ENCODE measurements around the gene LEMD1.

LEMD1 gene

DNA sequence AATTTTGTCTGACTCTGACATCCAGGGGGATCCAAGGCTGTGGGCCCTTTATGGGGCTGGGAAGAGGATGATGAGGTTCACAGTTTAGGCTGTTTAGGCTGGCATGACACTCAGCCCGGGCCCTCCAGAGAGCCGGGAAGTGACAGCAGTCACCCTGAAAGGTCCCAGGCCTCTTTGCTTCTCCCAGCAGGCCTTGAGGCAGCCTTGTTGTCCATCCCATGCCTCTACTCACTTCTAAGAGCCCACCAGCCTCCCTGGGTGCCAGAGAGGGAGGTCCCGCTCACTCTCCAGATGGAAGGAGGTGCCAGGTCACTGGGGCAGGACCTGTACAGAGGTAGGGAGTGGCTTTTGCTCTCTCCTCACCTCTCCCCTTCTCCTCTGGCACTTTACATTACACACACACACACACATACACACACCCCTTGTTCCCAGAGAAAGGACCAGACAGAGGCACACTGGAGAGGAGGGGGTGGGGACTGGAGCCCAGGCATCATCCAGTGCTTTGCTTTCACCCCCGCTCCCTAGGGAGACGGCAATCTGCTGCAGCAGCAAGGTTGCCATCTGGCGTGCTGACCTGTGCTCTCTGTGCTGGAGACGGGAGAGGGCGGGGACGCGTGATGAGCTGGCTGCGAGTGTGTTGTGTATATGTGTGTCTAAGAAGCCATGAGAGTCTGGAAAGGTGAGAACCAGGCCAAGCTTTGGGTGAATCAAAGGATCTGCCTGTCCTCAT, 69.7 kb downstream of the LEMD1 start:
- DNase-seq, result no peak

GRCh38 chr1:205350691-205351141, 71.1 kb downstream of the LEMD1 start:
- no peak for DNase-seq

DNA sequence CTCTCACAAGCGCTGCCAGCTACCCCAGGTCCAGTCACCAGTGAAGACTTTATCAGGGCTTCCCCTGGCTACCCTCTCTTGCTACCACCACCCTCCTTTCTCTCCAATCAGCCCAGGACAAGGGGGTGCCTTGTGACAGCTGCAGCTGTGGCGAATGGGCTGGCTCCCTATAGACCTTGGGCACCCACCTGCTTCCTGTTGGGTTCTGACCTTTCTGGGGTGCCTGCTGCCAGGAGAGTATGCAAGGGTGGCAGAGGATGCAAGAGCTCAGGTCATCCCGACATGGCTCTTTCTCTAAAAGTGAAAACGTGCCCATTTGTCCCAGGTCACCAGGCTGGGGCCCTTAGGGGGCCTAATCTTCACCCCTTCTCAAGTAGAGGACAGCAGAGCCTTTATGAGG, 71.7 kb downstream of the LEMD1 start:
- no peak for DNase-seq

DNA sequence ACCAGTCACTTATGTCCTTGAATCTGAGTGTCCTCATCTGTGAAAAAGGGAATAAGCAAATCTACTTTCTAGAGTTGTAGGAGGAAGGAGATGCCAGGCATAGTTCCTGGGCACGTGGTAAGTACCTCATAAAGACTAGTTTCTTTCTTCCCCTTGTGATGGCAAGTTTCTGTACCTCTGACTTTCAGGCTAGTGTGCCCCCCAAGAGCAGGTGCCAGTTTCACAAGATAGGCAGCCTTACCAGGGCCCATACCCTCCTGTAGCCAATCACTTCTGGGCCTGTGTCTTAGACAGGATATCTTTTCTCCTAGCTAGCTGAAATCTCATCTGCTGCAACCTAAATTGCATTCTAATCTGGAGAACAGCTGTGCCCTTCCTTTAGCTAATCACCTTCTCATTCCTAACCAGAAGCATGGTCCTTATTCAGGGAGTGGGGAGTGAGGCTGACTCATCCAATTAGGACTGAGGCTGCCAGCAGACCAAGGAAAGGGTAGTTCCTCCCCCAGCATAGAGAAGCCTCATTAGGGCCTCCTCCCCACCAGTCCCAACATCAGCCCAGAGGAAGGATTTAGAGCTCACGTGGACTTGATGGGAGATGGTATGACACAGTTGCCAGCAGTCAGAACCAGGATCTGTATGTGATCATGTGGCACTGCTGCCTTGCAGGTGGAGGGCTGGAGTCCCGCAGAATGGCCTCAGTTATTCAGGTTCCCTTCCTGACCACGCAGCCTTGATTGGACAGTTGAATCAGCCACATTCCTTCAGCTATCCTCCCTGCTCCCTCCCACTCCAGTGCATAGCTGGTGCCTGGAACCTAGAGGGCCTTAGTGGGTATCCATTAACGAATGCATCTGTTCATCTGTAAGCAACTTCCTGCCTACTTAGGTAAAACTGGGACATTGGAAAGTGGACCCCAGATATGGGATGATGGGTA, 73.0 kb downstream of the LEMD1 start:
- DNase-seq, result no peak

DNA sequence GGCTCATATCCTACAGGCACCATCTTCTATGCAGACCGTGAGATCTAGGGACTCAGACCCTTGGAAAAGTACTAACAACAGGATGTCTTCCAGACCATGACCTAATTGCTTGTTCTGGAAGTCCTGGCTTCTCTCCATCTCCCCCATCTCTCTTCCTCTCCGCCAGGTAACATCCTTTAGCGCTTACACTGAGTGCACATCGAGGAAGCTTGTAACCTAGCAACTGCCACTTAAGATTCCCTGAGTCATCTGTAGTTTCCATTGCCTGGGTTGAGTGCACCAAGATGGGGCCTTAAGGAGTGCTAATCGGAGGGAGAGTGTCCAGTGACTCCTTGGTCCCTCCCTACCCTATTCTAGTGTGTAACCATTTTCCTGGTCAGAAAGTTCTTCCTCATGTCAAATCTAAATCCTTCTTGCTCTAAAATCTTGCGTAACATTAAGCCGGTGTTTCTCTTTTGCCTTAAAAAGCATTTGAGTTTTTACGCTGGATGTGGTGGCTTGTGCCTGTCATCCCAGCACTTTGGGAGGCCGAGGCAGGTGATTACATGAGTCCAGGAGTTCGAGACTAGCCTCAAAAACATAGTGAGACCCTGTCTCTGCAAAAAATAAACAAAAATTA, 74.8 kb downstream of the LEMD1 start:
- DNase-seq, result no peak

DNA sequence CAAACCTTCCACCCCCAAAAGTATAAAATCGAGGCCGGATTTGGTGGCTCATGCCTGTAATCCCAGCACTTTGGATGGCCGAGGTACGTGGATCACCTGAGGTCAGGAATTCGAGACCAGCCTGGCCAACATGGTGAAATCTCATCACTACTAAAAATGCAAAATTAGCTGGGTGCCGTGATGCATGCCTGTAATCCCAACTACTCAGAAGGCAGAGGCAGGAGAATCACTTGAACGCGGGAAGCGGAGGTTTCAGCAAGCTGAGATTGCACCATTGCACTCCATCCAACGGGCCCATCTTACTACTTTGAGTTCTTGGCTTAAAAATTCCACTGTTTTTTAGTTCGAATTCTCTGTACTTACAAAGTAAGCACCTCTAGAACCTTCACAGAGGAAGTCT, 76.1 kb downstream of the LEMD1 start:
- DNase-seq, result no peak

DNA sequence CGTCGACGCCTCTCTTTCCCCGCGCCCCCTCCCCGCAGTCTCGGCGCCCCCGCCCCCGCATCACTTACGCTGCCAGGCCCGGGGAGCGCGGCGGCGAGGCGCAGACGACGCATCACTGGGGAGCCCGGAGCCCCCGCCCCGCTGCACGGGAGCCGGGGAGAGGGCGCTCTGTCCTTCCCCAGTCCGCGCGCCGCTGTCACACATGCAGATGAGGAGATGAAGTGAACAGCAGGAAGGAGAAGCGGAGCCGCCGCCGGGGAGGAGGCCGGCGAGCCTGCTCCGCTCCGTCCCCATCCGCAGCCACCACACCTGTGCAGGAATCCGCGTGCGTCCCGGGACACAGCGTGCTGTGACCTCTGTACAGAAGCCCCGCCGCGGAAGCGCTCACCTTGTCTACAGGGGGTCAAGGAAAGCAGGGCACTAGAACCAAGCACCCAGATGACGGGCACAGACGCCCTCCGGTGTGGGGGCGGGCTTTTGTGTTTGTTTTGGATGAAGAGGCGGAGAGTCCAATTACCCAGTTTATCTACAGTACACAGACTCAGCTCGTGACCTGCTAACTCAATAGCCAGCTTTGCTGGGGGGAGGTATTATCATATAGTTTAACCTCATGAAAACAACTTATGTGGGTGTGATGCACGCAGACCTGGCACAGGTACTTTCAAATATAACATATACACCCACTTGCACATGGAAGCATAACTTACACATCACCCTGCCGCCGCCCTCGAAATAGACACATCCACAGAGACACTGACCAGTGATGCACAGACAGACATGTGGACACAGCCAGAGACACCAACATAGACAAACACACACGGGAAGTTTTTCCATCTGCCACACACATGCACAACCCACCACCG, 77.6 kb downstream of the LEMD1 start:
- peak in 1 of 2 donors; percentile 4 for DNase-seq

DNA sequence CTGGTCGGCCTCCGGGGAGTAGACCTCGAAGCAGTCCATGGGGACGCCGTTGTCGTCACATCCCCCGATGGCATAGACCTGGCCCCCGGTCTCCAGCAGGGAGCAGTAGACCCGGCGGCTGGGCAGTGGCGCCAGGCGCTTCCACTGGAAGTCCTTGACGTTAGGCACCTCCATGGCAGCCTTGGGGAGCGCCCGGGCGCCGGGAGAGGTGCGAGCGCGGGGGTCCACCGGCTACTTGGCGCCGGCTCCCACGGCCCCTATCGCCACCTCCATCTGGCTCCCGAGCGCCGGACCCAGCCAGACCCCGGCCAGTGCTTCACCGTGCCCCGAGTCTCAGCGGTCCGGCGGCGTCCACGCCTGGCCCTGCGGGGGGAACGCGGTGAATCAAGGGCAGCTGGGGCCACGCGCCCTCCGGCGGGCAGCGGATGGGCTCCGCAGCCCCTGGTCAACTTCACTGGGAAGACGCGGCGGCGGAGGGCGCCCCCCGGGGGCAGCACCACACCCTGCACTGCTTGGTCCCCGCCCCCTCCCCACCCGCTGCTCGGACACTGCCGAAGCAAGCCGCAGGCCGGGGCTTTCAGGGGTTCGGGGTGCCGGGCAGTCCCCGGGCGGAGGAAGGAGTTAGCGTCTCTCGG, 78.3 kb downstream of the LEMD1 start:
- DNase-seq, result no peak

- DNase-seq, result no peak
Observed at GRCh38 chr1:205342986-205343385, 78.9 kb downstream of the LEMD1 start.

DNA sequence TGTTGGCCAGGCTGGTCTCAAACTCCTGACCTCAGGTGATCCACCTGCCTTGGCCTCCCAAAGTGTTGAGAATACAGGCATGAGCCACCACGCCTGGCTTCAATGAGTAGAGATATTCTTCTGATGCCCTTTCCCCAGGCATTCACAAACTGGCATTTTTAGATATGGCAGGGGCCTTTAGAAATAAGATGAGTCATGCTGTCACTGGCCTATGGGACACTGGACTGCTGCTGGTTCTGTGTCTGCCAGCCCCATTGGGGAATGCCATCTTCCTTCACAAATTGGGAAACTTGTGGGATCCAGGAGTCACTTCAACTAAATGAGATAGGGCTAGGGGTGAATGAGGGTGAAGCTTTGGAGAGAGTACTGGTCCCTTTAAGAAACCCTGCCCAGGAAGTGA, 81.2 kb downstream of the LEMD1 start:
- no peak for DNase-seq

- no peak for DNase-seq
Observed at GRCh38 chr1:205339717-205340116, 82.1 kb downstream of the LEMD1 start.

DNA sequence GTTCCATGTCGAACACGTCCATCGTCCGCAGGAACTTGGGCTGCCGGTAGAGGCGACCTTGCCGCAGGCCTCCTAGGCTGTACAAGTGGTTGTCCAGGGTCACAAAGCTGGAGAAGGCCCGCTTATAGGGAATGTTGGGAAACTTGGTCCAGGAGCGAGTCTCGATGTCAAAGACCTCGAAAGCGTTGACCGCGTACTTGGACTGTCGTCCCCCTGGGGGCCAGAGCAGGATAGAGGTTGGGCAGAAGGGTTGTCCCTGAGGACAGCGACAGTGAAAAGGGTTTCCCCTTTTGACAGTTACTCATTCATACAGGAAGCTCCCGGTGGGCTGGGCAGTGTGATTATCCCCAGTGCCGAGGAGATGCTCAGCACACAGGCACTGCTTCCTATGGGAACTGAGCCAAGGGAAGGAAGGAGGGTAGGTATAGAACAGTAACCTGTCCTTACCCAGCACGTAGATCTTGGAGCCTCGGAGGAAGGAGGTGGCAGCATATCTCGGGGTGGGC, 82.6 kb downstream of the LEMD1 start:
- DNase-seq, result no peak

DNA sequence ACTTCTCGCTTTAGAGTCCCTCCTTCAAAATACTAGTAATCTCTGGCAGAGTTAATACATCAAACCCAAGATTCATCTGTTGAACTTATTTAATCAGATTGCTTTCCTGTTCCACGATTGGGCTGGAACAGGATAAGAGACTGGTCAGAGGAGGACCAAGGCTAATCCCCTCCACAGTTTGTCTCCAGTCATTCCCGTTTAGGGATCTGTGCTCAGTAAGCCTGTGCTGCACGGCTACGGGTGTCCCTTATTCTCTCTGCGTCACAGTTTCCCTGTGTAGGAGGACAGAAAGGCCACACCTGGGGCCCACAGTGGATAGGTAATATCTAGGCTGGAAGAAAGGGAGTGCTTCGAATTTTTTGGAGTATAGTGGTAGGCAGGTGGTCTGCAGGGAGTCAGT, 83.8 kb downstream of the LEMD1 start:
- no peak for DNase-seq

GRCh38 chr1:205337481-205337880, 84.4 kb downstream of the LEMD1 start:
- DNase-seq, result no peak

DNA sequence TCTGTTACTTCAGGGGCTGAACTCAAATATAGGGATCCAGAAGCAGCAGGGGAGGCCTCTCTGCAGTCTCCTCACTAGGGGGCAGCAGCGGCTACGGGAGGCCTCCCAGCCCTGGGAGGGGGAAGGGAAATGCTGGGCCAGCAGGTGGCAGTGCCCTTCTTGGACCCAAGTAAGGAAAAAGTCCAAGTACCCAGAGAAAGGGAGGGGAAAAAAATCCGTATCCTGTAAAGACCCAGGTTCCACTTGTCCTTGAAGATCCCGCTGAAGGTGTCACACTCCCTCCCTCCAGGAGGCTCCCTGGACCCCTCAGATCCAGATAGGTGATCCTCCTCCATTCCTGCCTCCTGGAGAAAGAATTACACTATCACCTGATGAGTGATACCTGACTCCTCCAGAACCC, 86.2 kb downstream of the LEMD1 start:
- peak; percentile 80 to 82 for DNase-seq

GRCh38 chr1:205332015-205332791, 89.7 kb downstream of the LEMD1 start:
- DNase-seq, result no peak

Measured in hippocampal formation (tissue), 2 donors.